Uterus (tissue), 2 donors: ENCODE measurements around the gene FANCE.

Experiments used
- CTCF ChIP-seq, 4 experiments: fragments of 200-600 bp in 2 of 4; fragments of 450-650 bp in 2 of 4; sonication (generic) in 2 of 4; IDR thresholded peaks; one replicate each; pipeline ENCODE4 v1.5.1; 2016 to 2019; ENCODE audit warnings: antibody characterized with exemption in 4 of 4, mild to moderate bottlenecking in 2 of 4, moderate library complexity in 1 of 4
- POLR2A ChIP-seq, 2 donors: fragments of 450-650 bp; IDR thresholded peaks; one replicate each; pipeline ENCODE4 v1.6.1; 2016; ENCODE audit warnings: antibody characterized with exemption in 2 of 2, mild to moderate bottlenecking in 1 of 2, moderate library complexity in 1 of 2

GRCh38 chr6:35442693-35443092, 9.4 kb upstream of the FANCE start:
- TF ChIP-seq CTCF (IDR thresholded peaks at IDR 0.05): no peak
- no peak for TF ChIP-seq POLR2A (IDR thresholded peaks at IDR 0.05)
